ENCODE results near the gene NFAT5. TPM values are rescaled to one million over a fixed set of nuclear protein-coding genes. Genes with fewer than 3 reads are reported as not detected.
"Not testable (repeated sequence)": the region's sequence is repeated elsewhere in the genome, so short reads cannot be mapped to it uniquely, and the experiment has no call there.

NFAT5 gene
- polyA plus RNA-seq, 4 donors: 0.89 to 24.7 (median 3.3) TPM

DNA sequence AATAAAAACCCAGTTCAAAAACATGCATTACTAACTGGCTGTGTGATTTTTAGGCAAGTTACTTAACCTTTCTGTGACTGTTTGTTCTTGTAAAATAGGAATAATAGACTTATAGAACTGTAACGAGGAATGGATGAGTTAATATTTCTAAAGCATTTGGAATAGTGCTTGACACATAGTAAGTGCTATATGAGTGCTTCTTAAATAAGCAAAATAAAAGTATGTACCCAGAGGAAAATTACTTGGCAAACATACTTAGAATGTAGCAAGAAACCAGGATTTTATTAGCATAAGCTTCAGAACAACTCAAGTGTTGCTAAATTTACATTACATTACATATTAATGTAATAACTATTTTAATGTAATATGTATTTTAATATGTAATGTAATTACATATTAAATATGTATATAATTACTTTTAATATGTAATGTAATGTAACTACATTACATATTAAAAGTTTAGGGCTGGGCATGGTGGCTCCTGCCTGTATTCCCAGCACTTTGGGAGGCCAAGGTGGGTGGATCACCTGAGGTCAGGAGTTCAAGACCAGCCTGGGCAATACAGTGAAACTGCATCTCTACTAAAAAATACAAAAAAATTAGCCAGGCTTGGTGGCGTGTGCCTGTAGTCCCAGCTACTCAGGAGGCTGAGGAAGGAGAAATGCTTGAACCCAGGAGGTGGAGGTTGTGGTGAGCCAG, 14.2 kb downstream of the NFAT5 start:
- FAIRE-seq (no peak), DNase-seq (no peak)

DNA sequence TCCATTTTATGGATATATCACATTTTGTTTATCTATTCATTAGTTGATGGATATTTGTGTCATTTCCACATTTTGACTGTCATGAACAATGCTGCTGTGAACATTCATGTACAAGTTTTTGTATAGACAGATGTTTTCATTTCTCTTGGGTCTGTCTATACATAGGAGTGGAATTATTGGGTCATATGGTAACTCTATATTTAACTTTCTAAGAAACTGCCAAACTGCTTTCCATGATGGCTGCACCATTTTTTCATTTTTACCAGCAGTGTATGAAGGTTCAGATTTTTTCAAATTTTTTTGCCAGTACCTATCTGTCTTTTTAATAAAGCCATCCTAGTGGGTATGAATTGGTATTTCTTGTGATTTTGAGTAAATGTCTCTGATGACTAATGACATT, 15.5 kb downstream of the NFAT5 start:
- FAIRE-seq (no peak), DNase-seq (no peak)
- Histone ChIP-seq H3K27ac (ENCODE audit: low read depth in 1 of 3, low read length in 2 of 3) (no peak overlapping the region), H3K27me3 (ENCODE audit: control insufficient read depth in 3 of 3, insufficient read depth in 3 of 3, low read length in 3 of 3) (no peaks in the 10 kb centered on the region), H3K9me3 (ENCODE audit: control insufficient read depth in 2 of 2, insufficient read depth in 1 of 2, low read depth in 1 of 2, low read length in 1 of 2) (peaks cover 0 to 2% of the 10 kb centered on the region in 2 donors), H3K4me1 (ENCODE audit: control insufficient read depth in 3 of 3, insufficient read depth in 2 of 3, low read depth in 1 of 3, low read length in 2 of 3) (no peaks in the 10 kb centered on the region), H3K36me3 (ENCODE audit: control insufficient read depth in 3 of 3, insufficient read depth in 2 of 3, low read depth in 1 of 3, low read length in 3 of 3) (peaks cover 0 to 27% (median 1%) of the 10 kb centered on the region in 3 donors), H3K4me3 (ENCODE audit: low read depth in 1 of 3, low read length in 3 of 3) (no peak overlapping the region)

More for the DNA sequence above, 14.2 kb downstream of the NFAT5 start:
- Histone ChIP-seq H3K4me3 (ENCODE audit: low read depth in 1 of 3, low read length in 3 of 3) (no peak overlapping the region), H3K27me3 (ENCODE audit: control insufficient read depth in 3 of 3, insufficient read depth in 3 of 3, low read length in 3 of 3) (no peaks in the 10 kb centered on the region), H3K4me1 (ENCODE audit: control insufficient read depth in 3 of 3, insufficient read depth in 2 of 3, low read depth in 1 of 3, low read length in 2 of 3) (no peaks in the 10 kb centered on the region), H3K27ac (ENCODE audit: low read depth in 1 of 3, low read length in 2 of 3) (no peak overlapping the region), H3K36me3 (ENCODE audit: control insufficient read depth in 3 of 3, insufficient read depth in 2 of 3, low read depth in 1 of 3, low read length in 3 of 3) (peaks cover 0 to 29% (median 1%) of the 10 kb centered on the region in 3 donors), H3K9me3 (ENCODE audit: control insufficient read depth in 2 of 2, insufficient read depth in 1 of 2, low read depth in 1 of 2, low read length in 1 of 2) (peaks cover 0 to 2% of the 10 kb centered on the region in 2 donors)
- 85 to 92% (median 88%) methylated on average over 2 of the region's 2 CpGs for WGBS, 3 donors

DNA sequence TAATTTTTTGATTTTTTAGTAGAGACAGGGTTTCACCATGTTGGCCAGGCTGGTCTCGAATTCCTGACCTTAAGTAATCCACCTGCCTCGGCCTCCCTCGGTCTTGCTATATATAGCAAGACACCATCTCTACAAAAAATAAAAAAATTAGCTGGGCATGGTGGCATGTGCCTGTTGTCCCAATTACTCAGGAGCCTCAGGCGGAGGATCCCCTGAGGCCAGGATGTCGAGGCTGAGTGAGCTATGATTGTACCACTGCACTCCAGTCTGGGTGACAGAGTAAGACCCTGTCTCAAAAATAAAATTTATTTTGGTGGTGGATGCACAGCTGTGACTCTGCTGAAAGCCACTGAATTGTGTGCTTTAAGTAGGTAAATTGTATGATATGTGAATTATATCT, 18.7 kb downstream of the NFAT5 start:
- H3K27ac ChIP-seq (ENCODE audit: low read depth in 1 of 3, low read length in 2 of 3); H3K9me3 ChIP-seq (ENCODE audit: control insufficient read depth in 2 of 2, insufficient read depth in 1 of 2, low read depth in 1 of 2, low read length in 1 of 2); H3K4me1 ChIP-seq (ENCODE audit: control insufficient read depth in 3 of 3, insufficient read depth in 2 of 3, low read depth in 1 of 3, low read length in 2 of 3); H3K27me3 ChIP-seq (ENCODE audit: control insufficient read depth in 3 of 3, insufficient read depth in 3 of 3, low read length in 3 of 3); H3K4me3 ChIP-seq (ENCODE audit: low read depth in 1 of 3, low read length in 3 of 3); DNase-seq; FAIRE-seq: not testable (repeated sequence)
- 98 to 99% (median 98%) methylated on average over 5 of the region's 5 CpGs for WGBS, 3 donors
- H3K36me3 ChIP-seq (ENCODE audit: control insufficient read depth in 3 of 3, insufficient read depth in 2 of 3, low read depth in 1 of 3, low read length in 3 of 3): peaks cover 0 to 31% (median 0%) of the 10 kb centered on the region in 3 donors

DNA sequence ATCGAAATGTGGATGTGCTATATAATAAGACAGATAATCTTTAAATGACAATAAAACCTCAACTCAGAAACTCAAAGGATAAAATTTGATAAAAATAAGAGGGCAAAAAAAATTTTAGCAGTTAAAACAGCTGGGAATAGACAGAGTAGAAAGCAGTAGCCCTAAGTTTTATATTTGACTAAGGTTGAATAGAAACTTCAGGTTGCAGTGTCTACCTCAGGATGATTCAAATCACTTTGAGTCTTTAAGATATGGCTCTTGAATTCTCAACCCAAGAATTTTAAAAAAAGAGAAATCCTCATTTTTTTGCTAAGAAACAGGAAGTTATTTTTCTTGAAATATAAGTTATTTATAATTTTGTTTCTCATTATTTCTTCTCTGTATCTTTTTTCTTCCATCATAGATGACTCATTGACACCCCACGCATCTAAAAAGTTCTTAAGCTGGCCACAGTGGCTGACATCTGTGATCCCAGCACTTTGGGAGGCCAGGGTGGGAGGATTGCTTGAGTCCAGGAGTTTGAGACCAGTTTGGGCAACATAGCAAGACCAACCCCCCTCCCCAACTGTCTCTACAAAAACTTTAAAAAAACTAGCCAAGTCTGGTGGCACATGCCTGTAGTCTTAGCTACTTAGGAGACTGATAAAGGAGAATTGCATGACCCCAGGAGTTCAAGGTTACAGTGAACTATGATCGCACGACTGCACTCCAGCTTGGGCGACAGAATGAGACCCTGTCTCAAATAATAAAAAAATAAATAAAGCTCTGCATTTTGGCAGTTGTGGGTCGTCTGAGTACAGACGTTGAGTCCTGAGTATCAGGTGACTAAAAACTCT, 23.9 kb downstream of the NFAT5 start:
- WGBS, 3 donors: 77 to 82% (median 79%) methylated on average over 7 of the region's 7 CpGs
- Histone ChIP-seq H3K36me3 (ENCODE audit: control insufficient read depth in 3 of 3, insufficient read depth in 2 of 3, low read depth in 1 of 3, low read length in 3 of 3) (peaks cover 0 to 17% (median 0%) of the 10 kb centered on the region in 3 donors), H3K4me3 (ENCODE audit: low read depth in 1 of 3, low read length in 3 of 3) (peak overlapping the region in 1 of 3 donors; percentile 14), H3K9me3 (ENCODE audit: control insufficient read depth in 2 of 2, insufficient read depth in 1 of 2, low read depth in 1 of 2, low read length in 1 of 2) (no peaks in the 10 kb centered on the region), H3K27ac (ENCODE audit: low read depth in 1 of 3, low read length in 2 of 3) (no peak overlapping the region), H3K27me3 (ENCODE audit: control insufficient read depth in 3 of 3, insufficient read depth in 3 of 3, low read length in 3 of 3) (no peaks in the 10 kb centered on the region), H3K4me1 (ENCODE audit: control insufficient read depth in 3 of 3, insufficient read depth in 2 of 3, low read depth in 1 of 3, low read length in 2 of 3) (peaks cover 0 to 6% (median 5%) of the 10 kb centered on the region in 3 donors)
- no peak for DNase-seq
- FAIRE-seq: no peak

DNA sequence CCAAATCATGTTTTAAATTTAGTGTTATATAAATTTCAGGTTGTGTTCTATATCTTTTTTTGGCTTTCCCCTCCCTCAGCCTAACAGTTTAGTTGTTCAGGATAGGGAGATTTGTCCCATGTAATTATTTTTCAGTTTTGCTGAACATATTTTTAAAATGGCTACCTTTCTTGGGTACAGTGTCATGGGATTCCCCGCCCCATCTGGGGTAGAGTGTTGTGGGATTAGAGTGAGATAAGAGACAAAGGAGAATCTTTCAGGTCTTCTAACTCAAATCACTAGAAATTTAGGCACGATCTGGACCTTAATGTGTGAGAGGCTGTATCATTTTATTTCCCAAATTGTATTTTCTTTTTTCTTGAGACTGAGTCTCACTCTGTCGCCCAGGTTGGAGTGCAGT, 24.8 kb downstream of the NFAT5 start:
- FAIRE-seq (no peak), DNase-seq (no peak)
- 88 to 96% (median 91%) methylated on average over 3 of the region's 3 CpGs for WGBS, 3 donors
- H3K27me3 ChIP-seq (ENCODE audit: control insufficient read depth in 3 of 3, insufficient read depth in 3 of 3, low read length in 3 of 3): no peaks in the 10 kb centered on the region
- H3K4me1 ChIP-seq (ENCODE audit: control insufficient read depth in 3 of 3, insufficient read depth in 2 of 3, low read depth in 1 of 3, low read length in 2 of 3): peaks cover 0 to 9% (median 8%) of the 10 kb centered on the region in 3 donors
- H3K36me3 ChIP-seq (ENCODE audit: control insufficient read depth in 3 of 3, insufficient read depth in 2 of 3, low read depth in 1 of 3, low read length in 3 of 3): peaks cover 0 to 17% (median 0%) of the 10 kb centered on the region in 3 donors
- no peak overlapping the region for H3K27ac ChIP-seq (ENCODE audit: low read depth in 1 of 3, low read length in 2 of 3)
- H3K4me3 ChIP-seq (ENCODE audit: low read depth in 1 of 3, low read length in 3 of 3): no peak overlapping the region
- H3K9me3 ChIP-seq (ENCODE audit: control insufficient read depth in 2 of 2, insufficient read depth in 1 of 2, low read depth in 1 of 2, low read length in 1 of 2): no peaks in the 10 kb centered on the region

DNA sequence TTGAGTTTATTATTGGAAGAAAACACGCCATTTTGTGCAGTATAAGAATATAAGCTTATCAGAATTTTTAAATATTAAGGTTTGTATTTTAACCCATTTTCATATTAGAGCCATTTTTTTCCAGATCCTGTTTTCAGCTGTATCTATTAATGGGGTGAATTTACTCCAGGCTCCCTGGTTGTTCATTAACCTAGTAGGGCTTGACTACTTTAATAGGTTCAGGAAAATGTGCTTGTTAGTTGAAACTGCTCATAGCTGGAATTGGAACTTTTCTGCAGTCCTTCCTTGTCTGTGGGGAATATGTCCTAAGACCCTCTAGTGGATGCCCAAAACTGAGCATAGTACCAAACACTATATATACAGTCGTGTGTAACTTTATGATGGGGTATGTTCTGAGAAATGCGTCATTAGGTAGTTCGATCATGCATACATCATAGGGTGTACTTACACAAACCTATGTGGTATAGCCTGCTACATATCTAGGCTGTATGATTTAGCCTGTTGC, 28.0 kb downstream of the NFAT5 start:
- FAIRE-seq (no peak), DNase-seq (peak; percentile 27 to 57)
- WGBS, 3 donors: 41 to 63% (median 54%) methylated on average over 4 of the region's 4 CpGs
- H3K36me3 ChIP-seq (ENCODE audit: control insufficient read depth in 3 of 3, insufficient read depth in 2 of 3, low read depth in 1 of 3, low read length in 3 of 3): peaks cover 0 to 8% (median 0%) of the 10 kb centered on the region in 3 donors
- no peaks in the 10 kb centered on the region for H3K9me3 ChIP-seq (ENCODE audit: control insufficient read depth in 2 of 2, insufficient read depth in 1 of 2, low read depth in 1 of 2, low read length in 1 of 2)
- H3K27me3 ChIP-seq (ENCODE audit: control insufficient read depth in 3 of 3, insufficient read depth in 3 of 3, low read length in 3 of 3): no peaks in the 10 kb centered on the region
- H3K4me1 ChIP-seq (ENCODE audit: control insufficient read depth in 3 of 3, insufficient read depth in 2 of 3, low read depth in 1 of 3, low read length in 2 of 3): peaks cover 5 to 16% (median 11%) of the 10 kb centered on the region in 3 donors
- H3K27ac ChIP-seq (ENCODE audit: low read depth in 1 of 3, low read length in 2 of 3): peak overlapping the region in 1 of 3 donors; percentile 48
- no peak overlapping the region for H3K4me3 ChIP-seq (ENCODE audit: low read depth in 1 of 3, low read length in 3 of 3)

DNA sequence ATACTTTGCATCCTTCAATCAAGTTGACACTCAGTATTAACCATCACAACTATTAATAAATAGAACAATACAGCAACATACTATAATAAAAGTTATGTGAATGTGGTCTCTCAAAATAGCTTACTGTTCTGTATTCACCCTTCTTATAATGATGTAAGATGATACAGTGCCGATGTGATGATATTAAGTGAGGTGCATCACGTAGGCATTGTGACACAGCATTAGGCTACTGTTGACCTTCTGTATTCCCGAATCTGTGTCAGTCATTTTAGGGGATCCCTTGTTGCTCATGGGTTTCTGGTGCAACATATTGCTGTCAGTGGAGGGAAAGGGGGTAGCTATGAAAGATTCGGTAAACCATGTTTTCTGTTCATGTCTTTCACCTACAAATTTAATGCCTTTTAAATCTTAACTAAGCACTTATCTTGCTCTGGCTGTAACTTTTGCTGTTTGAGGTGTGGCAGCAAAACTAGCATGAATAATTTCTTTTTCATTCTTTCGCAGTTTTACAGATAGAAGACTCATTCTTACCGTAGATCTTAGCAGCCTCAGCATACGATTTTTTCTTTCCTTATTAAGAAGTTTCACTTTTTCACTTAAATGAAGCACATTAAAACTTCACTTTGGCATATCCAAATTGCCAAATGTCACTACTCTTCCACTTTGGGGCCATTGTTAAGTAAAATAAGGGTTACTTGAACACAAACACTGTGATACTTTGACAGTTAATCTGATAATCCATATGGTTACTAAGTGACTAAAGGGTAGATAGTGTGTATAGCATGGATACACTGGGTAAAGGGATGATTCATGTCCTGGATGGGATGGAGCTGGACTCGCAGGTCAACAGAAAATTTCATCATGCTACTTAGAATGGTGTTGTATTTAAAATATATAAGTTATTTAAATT, 29.6 kb downstream of the NFAT5 start:
- DNase-seq: peak in 1 of 2 donors; percentile 66
- Histone ChIP-seq H3K36me3 (ENCODE audit: control insufficient read depth in 3 of 3, insufficient read depth in 2 of 3, low read depth in 1 of 3, low read length in 3 of 3) (peaks cover 0 to 8% (median 0%) of the 10 kb centered on the region in 3 donors), H3K4me1 (ENCODE audit: control insufficient read depth in 3 of 3, insufficient read depth in 2 of 3, low read depth in 1 of 3, low read length in 2 of 3) (peaks cover 5 to 16% (median 13%) of the 10 kb centered on the region in 3 donors), H3K9me3 (ENCODE audit: control insufficient read depth in 2 of 2, insufficient read depth in 1 of 2, low read depth in 1 of 2, low read length in 1 of 2) (no peaks in the 10 kb centered on the region), H3K4me3 (ENCODE audit: low read depth in 1 of 3, low read length in 3 of 3) (no peak overlapping the region), H3K27ac (ENCODE audit: low read depth in 1 of 3, low read length in 2 of 3) (peak overlapping the region in 1 of 3 donors; percentile 50), H3K27me3 (ENCODE audit: control insufficient read depth in 3 of 3, insufficient read depth in 3 of 3, low read length in 3 of 3) (no peaks in the 10 kb centered on the region)
- 55 to 73% (median 60%) methylated on average over 8 of the region's 8 CpGs for WGBS, 3 donors
- no peak for FAIRE-seq

DNA sequence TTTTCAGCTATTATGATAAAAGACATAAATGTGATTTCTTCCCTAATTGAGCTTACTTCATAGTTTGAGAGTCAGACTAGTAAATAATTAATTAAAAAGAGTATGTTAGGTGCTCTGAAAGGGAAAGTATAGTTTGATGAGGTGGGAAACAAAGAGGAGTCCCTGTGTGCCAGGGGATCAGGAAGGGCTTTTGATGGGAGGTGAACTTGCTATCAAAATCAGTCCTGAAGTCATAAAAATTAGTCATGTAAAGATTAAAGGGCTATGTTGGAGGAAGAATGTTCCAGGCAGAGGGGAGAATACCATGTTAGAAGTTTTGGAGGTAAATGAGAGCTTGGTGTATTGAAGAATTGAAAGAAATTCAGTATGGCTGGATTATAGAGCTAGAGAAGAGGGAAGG, 31.0 kb downstream of the NFAT5 start:
- no peaks in the 10 kb centered on the region for H3K27me3 ChIP-seq (ENCODE audit: control insufficient read depth in 3 of 3, insufficient read depth in 3 of 3, low read length in 3 of 3)
- H3K9me3 ChIP-seq (ENCODE audit: control insufficient read depth in 2 of 2, insufficient read depth in 1 of 2, low read depth in 1 of 2, low read length in 1 of 2): no peaks in the 10 kb centered on the region
- FAIRE-seq (no peak), DNase-seq (peak; percentile 22 to 69)
- H3K4me1 ChIP-seq (ENCODE audit: control insufficient read depth in 3 of 3, insufficient read depth in 2 of 3, low read depth in 1 of 3, low read length in 2 of 3): peaks cover 5 to 16% (median 13%) of the 10 kb centered on the region in 3 donors
- H3K4me3 ChIP-seq (ENCODE audit: low read depth in 1 of 3, low read length in 3 of 3): no peak overlapping the region
- no peak overlapping the region for H3K27ac ChIP-seq (ENCODE audit: low read depth in 1 of 3, low read length in 2 of 3)
- H3K36me3 ChIP-seq (ENCODE audit: control insufficient read depth in 3 of 3, insufficient read depth in 2 of 3, low read depth in 1 of 3, low read length in 3 of 3): peaks cover 0 to 6% (median 0%) of the 10 kb centered on the region in 3 donors
